ENCODE results near the gene RBM26.
"Not testable (repeated sequence)": the region's sequence is repeated elsewhere in the genome, so short reads cannot be mapped to it uniquely, and the experiment has no call there.

The RBM26 gene

DNA sequence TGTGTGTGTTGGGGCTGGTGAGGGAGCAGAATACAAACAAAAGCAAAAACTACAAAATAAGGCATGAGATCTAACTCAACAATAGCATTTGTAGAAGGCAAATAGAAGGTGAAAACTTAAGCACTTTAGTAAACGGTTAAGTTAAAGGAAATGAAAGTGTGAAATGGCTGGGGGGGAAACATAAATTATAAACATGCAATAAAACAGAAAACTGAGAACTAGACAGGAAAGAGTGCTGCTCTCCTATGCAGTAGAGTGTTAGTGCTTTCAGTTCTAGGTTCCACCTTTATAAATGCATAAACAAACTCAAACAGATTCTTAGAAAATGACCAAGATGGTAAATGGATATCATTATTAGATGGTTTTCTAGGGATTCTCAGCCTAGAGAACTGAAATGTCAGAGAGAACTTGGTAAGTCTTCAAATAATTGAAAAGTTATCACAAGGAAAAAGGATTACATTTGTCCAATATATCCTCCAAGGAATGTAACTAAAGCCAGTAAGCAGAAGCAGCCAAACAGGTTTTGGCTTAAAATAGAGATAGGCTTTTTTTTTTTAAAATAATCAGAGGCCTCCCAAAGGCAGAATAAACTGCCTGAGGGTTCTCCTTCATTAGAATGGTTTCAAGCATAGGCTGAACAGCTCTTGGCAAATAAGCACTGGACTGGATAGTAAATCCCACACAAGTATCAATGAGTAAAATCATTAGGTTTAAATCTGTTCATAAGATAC, 23.3 kb downstream of the RBM26 start:
- DNase-seq = no peak

- DNase-seq = no peak
These were observed 25.1 kb downstream of the RBM26 start for GRCh38 chr13:79380997-79381396.

- DNase-seq = no peak
These were observed 26.8 kb downstream of the RBM26 start for GRCh38 chr13:79379274-79379673.

DNA sequence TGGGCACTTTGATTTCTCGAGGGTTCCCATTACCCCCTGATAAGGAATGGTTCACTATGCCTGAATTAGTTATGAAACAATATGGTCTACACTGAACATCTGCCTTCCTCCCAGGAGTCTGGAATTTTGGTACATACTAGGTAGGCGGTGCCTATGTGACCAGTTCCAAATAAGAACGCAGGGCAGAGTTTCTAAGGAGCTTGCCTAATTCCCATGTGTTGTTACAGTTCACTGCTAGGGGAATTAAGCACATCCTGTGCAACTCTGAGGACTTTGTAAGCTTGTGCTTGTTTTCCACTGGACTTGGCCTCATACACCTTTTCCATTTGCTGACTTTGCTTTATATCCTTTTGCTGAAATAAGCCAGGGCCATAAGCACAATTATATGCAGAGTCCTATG, 29.2 kb downstream of the RBM26 start:
- DNase-seq = no peak

- DNase-seq = no peak
These were observed 31.5 kb downstream of the RBM26 start for GRCh38 chr13:79374578-79374977.

GRCh38 chr13:79373916-79374315, 32.1 kb downstream of the RBM26 start:
- DNase-seq = no peak

GRCh38 chr13:79369226-79369625, 36.8 kb downstream of the RBM26 start:
- no peak for DNase-seq

DNA sequence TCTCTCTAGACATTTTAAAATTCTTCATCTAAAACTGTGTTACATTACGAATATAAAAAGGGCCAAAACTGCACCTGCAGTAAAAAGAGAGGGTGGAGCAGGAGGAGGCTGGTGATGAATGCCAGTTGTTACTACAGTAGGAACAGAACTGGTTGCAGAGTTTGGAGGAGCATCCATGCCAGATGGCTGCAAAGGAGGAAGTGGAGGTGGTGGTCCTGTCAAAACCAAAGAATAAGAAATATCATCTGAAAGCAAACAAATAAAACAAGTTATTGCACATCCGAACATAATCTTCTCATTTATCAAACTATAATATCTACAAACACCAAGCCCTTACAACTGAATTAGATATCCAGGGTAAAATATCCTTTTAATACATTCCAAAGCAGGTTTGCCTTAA, 40.1 kb downstream of the RBM26 start:
- DNase-seq = no peak

DNA sequence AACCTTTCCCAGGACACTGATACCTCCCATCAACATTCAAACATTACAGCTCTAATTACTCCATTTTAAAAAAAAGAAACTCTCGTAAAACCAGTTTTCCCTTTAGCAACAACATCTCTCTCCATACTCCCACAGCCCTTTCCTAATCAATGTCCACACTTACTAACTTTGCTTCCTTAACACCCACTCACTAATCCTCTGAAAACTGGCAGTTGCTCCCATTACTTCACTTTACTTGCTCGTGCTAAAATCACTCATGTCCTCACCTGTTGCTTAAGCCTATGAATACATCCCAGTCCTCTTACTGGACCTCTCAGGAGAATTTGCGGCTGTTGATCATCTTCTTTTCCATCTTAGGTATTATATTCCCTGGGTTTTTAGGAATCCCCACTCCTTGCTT, 44.8 kb downstream of the RBM26 start:
- DNase-seq = no peak

DNA sequence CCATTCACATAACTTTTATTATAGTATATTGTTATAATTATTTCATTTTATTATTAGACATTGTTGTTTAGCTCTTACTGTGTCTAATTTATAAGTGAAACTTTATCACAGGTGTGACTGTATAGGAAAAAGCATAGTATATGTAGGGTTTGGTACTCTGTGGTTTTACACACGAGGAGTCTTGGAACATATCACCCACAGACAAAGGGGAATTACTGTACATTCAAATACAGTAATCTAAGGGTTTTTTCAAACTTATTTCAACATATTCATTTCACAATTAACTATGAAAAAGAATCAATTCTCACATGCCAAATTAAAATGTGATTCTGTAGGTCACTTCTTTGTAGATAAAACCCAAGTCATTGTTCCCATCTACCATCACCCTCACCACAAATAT, 46.0 kb downstream of the RBM26 start:
- no peak for DNase-seq

GRCh38 chr13:79359064-79359463, 47.0 kb downstream of the RBM26 start:
- DNase-seq = no peak

DNA sequence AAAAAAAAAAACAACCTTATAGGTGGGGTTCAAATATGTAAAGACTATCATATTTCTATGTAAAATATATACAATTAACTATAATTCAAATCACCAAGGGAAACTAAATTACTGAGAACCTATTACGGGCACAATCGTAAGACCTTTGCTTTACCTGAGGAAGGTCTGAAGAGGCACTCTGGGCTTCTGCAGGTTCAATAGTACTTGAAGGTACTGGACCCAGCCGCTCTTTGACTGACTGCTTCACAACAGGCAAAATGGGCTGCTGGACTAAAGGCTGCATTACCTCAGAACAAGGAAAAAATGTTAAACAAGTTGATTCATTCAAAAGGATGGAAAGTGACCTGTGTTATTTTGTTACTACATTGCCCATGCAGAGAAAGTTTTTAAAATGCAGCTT, 51.8 kb downstream of the RBM26 start:
- DNase-seq = no peak

- no peak for DNase-seq
These were observed 52.4 kb downstream of the RBM26 start for GRCh38 chr13:79353693-79354092.

DNA sequence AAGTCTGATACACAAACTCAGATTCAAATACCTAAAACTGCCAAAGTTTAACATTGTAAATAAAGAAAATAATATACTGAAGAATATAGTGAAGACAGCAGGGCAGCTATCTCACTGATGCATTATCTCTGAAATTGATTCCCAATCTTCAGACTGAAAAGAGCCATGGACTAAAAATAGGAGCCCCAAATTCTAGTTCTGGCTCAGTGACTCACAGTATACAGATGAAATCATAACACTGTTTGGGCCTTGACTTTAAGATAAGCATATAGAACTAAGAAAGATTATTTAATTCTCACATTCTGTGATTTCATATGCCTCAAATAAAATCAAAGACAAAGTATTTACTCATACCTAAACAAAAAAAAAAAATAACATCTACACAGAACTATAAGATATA, 53.9 kb downstream of the RBM26 start:
- no peak for DNase-seq

GRCh38 chr13:79349608-79350007, 56.4 kb downstream of the RBM26 start:
- not testable (repeated sequence) for DNase-seq

GRCh38 chr13:79349011-79349410, 57.0 kb downstream of the RBM26 start:
- DNase-seq = no peak

DNA sequence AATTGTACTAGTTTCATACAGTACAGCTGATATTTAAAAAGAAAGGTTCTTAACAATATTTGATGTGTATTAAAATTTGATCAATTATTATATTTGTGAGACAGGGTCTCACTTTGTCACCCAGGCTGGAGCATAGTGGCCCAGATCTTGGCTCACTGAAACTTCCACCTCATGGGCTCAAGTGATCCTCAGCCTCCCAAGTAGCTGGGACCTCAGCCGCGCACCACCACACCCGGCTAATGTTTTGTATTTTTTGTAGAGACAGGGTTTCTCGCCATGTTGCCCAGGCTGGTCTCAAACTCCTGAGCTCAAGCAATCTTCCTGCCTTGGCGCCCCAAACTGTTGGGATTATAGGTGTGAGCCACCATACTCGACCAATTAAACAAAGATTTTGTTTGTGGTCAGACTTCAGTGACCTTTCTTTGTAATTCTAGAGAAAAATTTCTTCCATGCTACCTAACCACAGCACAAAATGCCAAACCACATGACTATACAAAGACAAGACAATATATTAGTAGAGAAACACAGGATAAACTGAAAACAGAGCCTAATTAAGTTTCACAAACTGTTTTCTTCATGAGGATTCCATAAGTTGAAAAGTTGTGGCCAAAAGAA, 59.6 kb downstream of the RBM26 start:
- no peak for DNase-seq

- DNase-seq = no peak
These were observed 64.9 kb downstream of the RBM26 start for GRCh38 chr13:79341202-79341601.

- DNase-seq = no peak
These were observed 65.6 kb downstream of the RBM26 start for GRCh38 chr13:79340490-79340889.

DNA sequence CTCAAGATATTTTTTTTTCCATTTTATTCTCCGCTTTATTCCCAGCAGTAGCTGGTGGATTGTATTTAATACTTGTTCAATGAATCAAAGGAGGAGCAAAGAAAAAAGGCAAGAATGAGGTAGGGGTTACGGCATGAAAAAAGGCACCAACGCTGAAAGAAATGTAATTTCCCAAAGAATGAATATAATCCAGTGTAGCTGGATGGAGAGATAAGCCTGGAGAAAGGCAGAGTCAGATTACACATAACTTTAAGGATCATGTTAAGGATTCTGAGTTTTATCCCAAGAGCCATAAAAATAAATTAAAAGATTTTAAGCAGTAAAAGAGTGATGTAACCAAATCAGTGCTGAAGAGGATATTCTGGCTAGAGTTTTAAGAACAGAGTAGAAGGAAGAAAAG, 67.7 kb downstream of the RBM26 start:
- DNase-seq = no peak

- DNase-seq = no peak
These were observed 69.1 kb downstream of the RBM26 start for GRCh38 chr13:79336966-79337365.

- no peak for DNase-seq
These were observed 77.5 kb downstream of the RBM26 start for GRCh38 chr13:79328510-79328909.

GRCh38 chr13:79320433-79320832, 85.6 kb downstream of the RBM26 start:
- no peak for DNase-seq

DNA sequence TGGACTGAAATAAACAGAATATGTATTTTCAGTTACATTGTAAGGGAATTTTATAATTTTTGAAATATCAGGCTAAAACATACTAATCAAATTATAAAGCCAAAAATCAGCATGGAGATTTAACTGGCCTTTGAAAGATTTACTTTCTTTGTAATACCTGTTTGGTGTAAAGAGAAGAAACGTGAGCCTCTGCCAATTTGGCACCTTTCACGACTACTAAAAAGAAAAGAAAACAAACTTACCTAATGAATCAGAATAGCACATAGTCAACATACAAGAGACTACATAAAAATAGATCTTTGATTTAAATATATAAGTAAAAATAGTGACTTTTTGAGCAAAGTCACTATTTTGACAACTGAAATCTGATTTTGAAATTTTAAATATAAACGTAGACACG, 87.4 kb downstream of the RBM26 start:
- DNase-seq = no peak

GRCh38 chr13:79317856-79318255, 88.2 kb downstream of the RBM26 start:
- no peak for DNase-seq
